GM12874 (cell line): Measurements from ENCODE around the gene TECPR1.

Experiments used
- TF ChIP-seq, protein P1 (sequence below): IDR thresholded peaks from 2 replicates; pipeline ENCODE4 v1.5.1; 2011; ENCODE audit warnings: low read depth, mild to moderate bottlenecking, control low read depth, low read length, moderate library complexity; ENCODE audit not compliant: insufficient read depth

Gene TECPR1, protein sequence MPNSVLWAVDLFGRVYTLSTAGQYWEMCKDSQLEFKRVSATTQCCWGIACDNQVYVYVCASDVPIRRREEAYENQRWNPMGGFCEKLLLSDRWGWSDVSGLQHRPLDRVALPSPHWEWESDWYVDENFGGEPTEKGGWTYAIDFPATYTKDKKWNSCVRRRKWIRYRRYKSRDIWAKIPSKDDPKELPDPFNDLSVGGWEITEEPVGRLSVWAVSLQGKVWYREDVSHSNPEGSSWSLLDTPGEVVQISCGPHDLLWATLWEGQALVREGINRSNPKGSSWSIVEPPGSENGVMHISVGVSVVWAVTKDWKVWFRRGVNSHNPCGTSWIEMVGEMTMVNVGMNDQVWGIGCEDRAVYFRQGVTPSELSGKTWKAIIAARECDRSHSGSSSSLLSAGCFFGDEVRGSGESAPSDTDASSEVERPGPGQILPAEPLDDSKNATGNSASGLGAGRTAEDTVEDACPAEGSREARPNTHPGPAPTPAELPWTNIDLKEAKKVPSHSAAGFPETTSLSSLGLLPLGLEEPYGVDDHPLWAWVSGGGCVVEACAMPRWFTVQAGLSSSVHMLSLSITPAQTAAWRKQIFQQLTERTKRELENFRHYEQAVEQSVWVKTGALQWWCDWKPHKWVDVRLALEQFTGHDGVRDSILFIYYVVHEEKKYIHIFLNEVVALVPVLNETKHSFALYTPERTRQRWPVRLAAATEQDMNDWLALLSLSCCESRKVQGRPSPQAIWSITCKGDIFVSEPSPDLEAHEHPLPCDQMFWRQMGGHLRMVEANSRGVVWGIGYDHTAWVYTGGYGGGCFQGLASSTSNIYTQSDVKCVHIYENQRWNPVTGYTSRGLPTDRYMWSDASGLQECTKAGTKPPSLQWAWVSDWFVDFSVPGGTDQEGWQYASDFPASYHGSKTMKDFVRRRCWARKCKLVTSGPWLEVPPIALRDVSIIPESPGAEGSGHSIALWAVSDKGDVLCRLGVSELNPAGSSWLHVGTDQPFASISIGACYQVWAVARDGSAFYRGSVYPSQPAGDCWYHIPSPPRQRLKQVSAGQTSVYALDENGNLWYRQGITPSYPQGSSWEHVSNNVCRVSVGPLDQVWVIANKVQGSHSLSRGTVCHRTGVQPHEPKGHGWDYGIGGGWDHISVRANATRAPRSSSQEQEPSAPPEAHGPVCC

DNA sequence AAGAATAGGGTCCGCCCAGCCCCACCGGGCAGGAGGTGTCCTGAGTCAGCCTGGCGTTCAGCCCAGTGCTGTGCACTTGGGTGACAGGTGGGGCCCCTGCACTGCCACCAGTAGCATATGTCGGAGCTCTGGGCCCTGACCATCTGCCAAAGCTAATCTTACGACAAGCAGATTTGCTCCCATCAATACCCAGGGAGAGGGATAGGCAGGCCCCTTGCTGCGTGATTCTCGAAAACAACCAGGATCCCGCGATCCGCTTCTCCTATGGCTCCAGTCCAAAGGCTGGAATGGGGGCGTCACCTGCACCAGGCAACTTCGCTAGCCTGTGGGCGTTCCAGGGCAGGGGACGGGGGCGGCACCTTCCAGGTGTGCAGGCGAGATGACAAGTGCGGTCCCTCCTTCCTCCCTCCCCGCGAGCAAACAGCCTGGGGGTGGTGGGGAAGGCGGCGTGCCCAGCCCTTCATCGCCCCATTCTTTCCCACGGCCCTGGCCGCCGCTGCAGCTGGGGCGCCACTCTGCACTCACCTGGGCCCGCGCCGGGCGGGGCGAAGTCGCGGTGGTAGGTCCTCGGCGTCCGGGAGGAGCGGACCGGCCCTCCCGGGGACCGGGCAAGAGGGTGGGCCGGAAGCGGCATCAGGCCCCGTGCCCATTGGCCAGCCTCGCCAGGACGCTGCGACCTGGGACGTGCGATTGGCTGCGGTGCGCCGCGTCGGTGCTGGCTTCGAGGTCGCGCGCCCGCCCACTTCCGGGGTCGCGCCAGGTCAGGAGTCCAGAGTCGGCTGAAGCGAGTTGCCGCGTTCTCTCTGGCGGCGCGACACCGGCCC lies at the start of gene TECPR1:
TECPR1 (minus strand) TSS at position 632 of the 824 bp plus-strand sequence. CDS start 6,086 bp downstream, outside the sequence.
- TF ChIP-seq, protein P1, sequence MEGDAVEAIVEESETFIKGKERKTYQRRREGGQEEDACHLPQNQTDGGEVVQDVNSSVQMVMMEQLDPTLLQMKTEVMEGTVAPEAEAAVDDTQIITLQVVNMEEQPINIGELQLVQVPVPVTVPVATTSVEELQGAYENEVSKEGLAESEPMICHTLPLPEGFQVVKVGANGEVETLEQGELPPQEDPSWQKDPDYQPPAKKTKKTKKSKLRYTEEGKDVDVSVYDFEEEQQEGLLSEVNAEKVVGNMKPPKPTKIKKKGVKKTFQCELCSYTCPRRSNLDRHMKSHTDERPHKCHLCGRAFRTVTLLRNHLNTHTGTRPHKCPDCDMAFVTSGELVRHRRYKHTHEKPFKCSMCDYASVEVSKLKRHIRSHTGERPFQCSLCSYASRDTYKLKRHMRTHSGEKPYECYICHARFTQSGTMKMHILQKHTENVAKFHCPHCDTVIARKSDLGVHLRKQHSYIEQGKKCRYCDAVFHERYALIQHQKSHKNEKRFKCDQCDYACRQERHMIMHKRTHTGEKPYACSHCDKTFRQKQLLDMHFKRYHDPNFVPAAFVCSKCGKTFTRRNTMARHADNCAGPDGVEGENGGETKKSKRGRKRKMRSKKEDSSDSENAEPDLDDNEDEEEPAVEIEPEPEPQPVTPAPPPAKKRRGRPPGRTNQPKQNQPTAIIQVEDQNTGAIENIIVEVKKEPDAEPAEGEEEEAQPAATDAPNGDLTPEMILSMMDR = no peak

DNA sequence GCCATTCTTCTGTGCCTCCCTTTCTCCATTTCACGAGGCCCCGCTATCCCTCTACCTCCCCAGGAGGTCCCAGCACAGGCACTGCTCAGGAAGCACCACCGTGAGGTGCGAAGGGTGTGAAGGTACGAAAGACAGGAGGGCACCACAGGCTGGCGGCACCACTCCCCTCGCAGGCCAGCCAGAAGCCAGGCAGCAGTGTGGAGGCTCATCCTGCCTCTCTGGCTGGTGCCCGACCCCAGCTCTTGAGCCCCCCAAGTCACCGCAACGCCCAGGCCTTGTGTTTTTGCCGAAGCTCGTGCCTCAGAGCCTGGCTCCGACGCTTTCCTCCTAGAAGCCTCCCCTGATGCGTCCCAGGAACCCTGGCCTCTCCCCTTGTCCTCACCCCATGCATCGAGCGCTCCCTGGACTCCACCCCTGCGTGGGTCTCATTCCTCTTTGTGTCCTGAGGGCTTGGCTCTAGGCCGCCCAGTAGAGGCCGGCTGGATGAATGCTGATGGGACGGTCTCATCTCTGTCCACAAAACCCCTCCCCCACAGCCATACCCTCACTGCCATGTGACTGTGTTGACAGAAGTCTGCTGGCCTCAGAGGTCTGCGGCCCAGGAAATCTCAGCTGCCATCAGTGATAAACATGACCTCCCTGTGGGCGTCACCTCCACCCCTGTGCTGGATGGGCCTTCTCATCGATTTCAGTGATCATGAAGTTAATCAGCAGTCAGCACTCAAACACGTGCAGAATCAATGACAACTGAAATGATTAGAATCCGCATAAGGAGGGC lies 48.8 kb upstream of the TECPR1 start:
- TF ChIP-seq, protein P1 = no peak

DNA sequence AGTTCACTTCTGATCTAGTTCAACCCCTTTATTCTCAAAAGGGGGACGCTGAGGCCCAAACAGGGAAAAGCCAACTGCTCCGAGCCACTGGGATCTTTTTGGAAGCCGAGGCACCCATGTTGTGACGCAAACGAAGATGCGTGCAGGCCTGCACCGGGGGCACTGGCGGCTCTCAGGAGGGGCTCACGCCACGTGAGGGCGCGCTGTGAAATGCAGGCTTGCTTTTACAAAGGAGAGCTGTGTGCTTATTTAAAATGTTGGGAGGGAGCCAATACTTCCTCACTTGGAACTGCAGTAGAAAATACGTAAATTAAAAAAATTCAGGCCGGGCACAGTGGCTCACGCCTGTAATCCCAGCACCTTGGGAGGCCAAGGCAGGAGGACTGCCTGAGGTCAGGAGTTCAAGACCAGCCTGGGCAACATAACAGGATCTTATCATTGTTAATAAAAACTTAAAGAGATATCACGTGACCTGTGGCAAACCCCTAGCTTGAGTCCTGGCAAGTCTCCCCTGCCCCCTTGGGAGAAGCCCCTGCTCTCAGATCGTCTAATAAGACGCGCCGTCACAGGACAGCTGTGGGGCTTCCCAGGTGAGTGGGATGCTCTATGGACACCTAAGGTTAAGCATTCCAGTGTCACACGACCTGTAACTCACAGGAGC lies 45.7 kb upstream of the TECPR1 start:
- TF ChIP-seq, protein P1 = no peak

DNA sequence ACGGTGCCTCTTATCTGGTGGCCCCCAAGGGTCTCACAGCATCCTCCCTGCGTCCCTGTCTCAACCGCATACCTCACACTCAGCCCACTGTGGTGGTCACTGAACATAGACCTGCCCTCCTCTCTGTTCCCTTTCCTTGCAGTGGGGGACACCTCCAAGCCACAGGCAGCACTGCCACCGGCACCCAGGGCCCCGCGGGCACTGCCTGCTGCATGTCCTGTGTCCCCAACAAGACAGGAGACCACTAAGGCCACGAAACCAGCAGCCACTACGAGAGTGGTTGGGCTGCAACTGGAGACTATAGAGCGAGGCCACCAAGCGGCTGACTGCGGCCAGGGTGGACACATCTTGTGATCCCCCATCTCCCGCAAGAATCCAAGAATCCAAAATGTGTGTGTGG lies 44.8 kb upstream of the TECPR1 start:
- TF ChIP-seq, protein P1 = no peak

DNA sequence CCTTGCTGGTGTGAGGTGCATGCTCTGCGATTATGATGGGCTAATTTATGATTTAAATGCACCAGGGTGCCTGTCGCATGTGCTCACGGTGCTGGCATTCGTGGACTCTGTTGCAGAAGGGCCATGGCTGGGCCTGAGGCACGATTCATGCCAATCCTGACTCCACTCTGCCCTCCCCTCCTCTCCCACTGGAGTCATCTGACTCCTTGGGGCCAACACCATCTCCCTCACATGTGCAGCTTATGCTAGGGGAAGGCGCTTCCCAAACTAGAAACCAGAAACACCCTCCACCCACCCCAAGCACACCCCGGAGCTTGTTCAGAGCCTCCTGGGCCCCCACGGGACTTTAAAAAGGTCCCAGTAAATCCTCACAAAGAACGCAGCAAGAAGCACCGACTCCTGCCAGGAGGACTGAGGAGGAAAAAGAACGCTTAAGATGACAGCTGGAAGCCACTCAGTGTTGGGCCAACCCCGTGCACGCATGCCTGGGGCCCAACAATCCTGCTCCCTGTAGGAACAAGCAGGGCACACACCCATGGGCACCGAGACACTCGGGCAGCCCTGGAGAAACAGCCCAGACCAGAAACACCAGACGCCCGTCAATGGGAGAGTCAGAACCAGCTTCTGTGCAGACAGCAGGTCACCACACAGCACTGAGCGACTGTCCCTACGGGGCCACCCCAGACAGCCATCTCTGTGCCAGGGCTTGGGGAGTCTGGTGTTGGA lies 43.6 kb upstream of the TECPR1 start:
- TF ChIP-seq, protein P1 = no peak

DNA sequence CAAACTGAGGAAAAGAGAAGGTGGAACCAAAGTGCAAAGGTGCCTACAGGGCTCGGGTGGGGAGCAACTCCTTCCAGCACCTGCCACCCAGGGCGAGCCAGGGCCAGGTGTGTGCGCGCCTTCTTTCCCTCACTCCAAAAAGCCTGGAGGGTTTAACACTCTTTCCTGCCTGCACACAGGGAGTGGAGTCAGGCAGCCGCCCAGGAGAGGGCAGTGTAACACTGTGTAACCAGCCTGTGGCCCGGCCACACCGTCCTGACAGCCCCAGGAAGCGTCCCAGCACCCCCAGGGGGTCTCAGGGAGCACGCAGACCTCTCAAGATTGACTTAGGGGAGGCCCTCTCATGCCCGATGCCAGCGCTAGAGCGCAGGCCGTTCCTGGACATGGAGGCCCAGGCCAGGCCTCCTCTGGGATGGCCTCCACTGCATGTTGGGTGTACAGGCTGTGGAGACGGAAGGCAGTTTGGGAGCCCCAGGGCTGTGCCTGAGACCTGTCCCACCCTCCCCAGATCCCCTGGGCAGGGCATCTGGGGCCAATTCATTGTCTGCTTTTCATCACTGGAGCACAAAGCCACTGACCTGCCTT lies 42.9 kb upstream of the TECPR1 start:
- TF ChIP-seq, protein P1 = peak; percentile 69
